GM13976 (cell line): ENCODE data around the gene SDK1.

Experiments used
- DNase-seq: peaks from one replicate; pipeline ENCODE4 v3.0.0; 2012; ENCODE audit warnings: low spot score
- CTCF ChIP-seq: IDR thresholded peaks from 2 replicates; pipeline ENCODE4 v1.5.1; 2012; ENCODE audit warnings: borderline replicate concordance, mild to moderate bottlenecking; ENCODE audit not compliant: insufficient read depth; ENCODE audit errors: extremely low read depth, missing control alignments, control extremely low read depth
- in situ Hi-C: fragments of 300-500 bp; cut with MboI; formaldehyde crosslinking; loops from one replicate; pipeline ENCODE4 v1.12.0; 2022; ENCODE audit warnings: low sequenced_read_pairs, mixed read lengths, inconsistent platforms; ENCODE audit not compliant: unreplicated experiment

The SDK1 gene

GRCh38 chr7:4109481-4110110 is 808.5 kb downstream of the SDK1 start:
- DNase-seq, result no peak
- TF ChIP-seq CTCF, result no peak
- in situ Hi-C loops, result no loop called here

- in situ Hi-C loops, result no loop called here
- no peak for TF ChIP-seq CTCF
- no peak for DNase-seq
Measured at GRCh38 chr7:4110438-4110837, 809.4 kb downstream of the SDK1 start.

- TF ChIP-seq CTCF, result no peak
- no peak for DNase-seq
- in situ Hi-C loops, result no loop called here
Measured at GRCh38 chr7:4111166-4111565, 810.1 kb downstream of the SDK1 start.

GRCh38 chr7:4113271-4113670 is 812.2 kb downstream of the SDK1 start:
- DNase-seq, result no peak
- no peak for TF ChIP-seq CTCF
- in situ Hi-C loops, result no loop called here

- in situ Hi-C loops, result no loop called here
- no peak for DNase-seq
- no peak for TF ChIP-seq CTCF
Measured at GRCh38 chr7:4113976-4114375, 812.9 kb downstream of the SDK1 start.

GRCh38 chr7:4115442-4115841 is 814.4 kb downstream of the SDK1 start:
- in situ Hi-C loops, result no loop called here
- DNase-seq, result no peak
- no peak for TF ChIP-seq CTCF
